Mammary epithelial cell (primary cell): ENCODE results near the gene DFFA.

Experiments used
- CTCF ChIP-seq, 2 donors: IDR thresholded peaks in 1 of 2; conservative IDR thresholded peaks in 1 of 2; 2 replicates each; pipeline ENCODE4 v1.5.1; 2011 to 2012; ENCODE audit warnings: inconsistent platforms in 2 of 2, low read length in 2 of 2, mild to moderate bottlenecking in 2 of 2, control low read depth in 1 of 2, low read depth in 1 of 2; ENCODE audit not compliant: insufficient read depth in 1 of 2; ENCODE audit errors: extremely low read depth in 1 of 2
- EZH2 ChIP-seq: IDR thresholded peaks from 2 replicates; pipeline ENCODE4 v1.6.1; 2012; ENCODE audit warnings: low read length, inconsistent platforms, borderline replicate concordance

- TF ChIP-seq CTCF (conservative IDR thresholded peaks at IDR 0.05 in 1 of 2, IDR thresholded peaks at IDR 0.05 in 1 of 2; ENCODE audit: extremely low read depth in 1 of 2, insufficient read depth in 1 of 2, low read depth in 1 of 2, low read length in 2 of 2) (no peak), EZH2 (no peak)
Observed at GRCh38 chr1:10471411-10472219, 714 bp downstream of the DFFA start.
